NCI-H526 treated with DMSO at 0.1 percent for 48 hours (cell line): ENCODE data around the gene SLC25A20.
A peak's percentile ranks its signal among the peaks of the same experiment; 100 is the strongest.
"Not testable (repeated sequence)": the region's sequence is repeated elsewhere in the genome, so short reads cannot be mapped to it uniquely, and the experiment has no call there.

ENCODE experiments used
- DNase-seq: peaks from one replicate; lab custom pipeline; 2025; lab: John Stamatoyannopoulos, UW

The SLC25A20 gene

GRCh38 chr3:48847053-48847503, 51.6 kb downstream of the SLC25A20 start:
- DNase-seq = peak; percentile 59

- no peak for DNase-seq
Observed at GRCh38 chr3:48845170-48845569, 53.5 kb downstream of the SLC25A20 start.

DNA sequence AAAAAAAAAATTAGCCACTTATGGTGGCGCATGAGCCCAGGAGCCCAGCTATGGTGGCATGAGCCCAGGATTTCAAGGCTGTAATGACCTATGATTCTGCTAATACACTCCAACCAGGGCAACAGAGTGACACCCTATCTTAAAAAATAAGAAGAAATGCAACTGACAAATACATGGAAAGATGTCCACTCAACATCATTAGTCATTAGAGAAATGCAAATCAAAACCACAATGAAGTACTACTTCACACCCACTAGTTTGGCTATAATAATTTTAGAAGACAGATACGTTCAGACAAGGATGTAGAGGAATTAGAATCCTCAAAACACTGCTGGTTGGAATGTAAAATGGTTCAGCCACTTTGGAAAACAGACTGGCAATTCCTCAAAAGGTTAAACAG, 61.5 kb downstream of the SLC25A20 start:
- no peak for DNase-seq

GRCh38 chr3:48835650-48836366, 62.9 kb downstream of the SLC25A20 start:
- no peak for DNase-seq

DNA sequence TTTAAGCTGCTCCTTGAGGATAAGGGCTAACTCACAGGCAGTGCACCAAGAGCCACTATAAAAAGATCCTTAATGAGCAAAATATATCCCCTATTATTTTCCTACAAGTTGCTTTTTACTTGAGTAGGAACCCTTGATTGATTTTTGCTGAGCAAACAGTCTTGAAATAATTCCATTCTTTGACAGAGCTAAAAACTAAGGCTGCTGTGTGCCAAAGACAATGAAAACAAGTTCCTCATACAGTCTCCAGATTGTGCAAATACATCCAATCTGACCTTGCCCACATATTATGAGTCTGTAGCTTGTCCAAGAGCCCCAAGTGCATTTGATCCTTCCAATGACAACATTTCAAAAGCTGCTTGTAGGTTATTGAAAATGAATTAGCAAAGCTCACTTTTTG, 66.0 kb downstream of the SLC25A20 start:
- DNase-seq = no peak

GRCh38 chr3:48830715-48831114, 68.0 kb downstream of the SLC25A20 start:
- DNase-seq = no peak

- DNase-seq = not testable (repeated sequence)
Observed at GRCh38 chr3:48829525-48829924, 69.2 kb downstream of the SLC25A20 start.

DNA sequence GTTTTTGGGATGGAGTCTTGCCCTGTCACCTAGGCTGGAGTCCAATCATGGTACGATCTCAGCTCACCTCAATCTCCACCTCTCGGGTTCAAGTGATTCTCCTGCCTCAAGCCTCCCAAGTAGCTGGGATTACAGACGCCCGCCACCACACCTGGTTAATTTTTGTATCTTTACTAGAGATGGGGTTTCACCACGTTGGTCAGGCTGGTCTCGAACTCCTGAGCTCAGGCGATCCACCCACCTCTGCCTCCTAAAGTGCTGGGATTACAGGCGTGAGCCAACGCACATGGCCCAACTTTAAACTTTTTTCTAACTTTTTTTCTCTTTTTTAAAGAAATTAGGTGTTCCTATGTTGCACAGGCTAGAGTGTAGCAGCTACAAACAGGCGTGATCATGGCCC, 70.8 kb downstream of the SLC25A20 start:
- not testable (repeated sequence) for DNase-seq

DNA sequence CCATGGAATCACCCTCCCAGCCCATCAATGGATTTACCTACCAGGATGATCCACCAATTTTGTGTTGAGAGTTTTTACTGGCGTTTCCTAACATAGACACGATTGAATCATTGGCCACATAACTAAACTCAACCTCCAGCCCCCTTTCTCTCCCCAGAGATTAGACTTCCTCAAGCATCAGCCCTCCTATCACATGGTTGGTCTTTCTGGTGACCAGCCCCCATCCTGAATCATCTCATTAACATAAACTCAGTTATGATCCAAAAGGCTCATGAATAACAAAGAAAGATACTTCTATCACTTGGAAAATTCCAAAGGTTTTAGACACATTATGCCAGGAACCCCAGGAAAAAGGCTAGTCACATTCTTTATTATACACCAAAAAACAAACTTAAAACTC, 72.2 kb downstream of the SLC25A20 start:
- DNase-seq = no peak

DNA sequence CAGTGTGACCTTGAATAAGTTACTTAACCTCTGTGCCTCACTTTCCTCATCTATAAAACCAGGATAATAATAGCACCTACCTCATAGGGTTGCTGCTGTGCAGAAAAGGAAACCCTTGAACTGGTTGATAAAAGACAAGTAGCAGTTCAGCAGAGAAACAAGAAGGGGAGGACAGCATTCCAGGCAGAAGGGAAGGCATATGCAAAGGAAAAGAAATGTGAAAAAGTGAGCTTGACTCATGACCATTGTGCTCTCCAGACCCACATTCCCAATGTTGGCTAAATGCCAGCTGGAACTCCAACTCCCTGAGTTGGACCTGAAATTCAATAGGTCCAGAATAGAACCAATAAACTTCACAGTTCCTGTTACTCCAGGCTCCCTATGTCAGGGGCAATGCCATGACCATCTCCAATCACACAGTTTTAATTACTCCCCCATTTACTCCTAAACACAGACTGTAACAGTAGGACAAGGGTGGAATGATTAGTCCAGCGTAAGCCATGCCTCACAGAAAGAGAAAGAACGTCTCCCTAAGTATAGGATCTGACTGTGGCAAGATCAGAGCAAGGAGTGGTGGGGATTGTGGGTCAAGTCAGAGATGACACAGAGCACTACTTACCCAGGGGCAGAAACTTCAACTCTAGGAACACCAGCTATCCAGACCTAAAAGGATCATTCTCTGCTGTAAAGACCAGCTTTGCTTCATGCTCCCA, 77.9 kb downstream of the SLC25A20 start:
- DNase-seq = no peak

DNA sequence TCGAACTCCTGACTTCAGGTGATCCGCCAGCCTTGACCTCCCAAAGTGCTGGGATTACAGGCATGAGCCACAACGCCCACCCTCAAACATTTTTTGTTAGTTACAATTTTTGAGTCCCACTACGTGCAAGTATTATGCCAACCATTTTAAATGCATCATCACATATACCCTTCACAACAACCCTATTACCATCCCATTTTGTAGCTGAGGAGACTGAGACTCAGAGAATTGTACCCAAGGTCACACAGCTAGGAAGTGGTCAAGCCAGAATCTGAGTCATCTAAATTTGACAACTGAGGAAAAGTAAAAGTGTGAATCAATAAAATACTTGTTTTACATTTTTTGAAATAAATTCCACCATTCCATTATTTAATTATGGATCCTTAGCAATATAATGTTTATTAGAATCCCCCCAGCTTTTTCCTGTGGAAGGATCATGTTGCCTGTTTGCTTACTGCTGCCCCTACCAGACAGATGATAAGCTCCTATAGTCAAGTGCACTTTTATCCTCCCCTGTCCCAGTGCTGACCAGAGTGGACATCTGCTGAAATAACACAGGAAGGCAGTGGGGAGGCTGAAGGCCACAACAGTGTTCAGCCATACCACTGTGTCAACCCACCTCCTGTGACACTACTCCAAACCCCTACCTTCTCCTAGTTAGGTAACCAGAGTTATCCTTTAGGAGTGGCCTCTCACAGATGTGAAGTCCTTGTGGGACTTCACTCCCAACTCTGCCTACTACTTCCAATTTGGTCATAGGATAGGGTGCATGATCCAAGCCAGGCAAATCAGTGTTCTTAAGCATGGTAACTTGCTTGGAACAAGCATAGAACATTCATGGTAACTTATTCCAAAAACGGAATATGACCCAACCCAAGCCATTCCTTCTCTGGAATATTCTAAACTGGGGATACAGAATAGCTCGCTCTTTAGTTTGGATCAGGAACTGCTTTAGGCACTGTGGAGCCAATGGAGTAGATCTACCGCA, 79.2 kb downstream of the SLC25A20 start:
- DNase-seq = no peak

- no peak for DNase-seq
Observed at GRCh38 chr3:48811524-48811923, 87.2 kb downstream of the SLC25A20 start.
